ENCODE results near the gene RRAS. TPM values are rescaled to one million over a fixed set of nuclear protein-coding genes. Genes with fewer than 3 reads are reported as not detected.

Gene RRAS
- total RNA-seq, 1 donor from 2014 or later = 107 TPM

DNA sequence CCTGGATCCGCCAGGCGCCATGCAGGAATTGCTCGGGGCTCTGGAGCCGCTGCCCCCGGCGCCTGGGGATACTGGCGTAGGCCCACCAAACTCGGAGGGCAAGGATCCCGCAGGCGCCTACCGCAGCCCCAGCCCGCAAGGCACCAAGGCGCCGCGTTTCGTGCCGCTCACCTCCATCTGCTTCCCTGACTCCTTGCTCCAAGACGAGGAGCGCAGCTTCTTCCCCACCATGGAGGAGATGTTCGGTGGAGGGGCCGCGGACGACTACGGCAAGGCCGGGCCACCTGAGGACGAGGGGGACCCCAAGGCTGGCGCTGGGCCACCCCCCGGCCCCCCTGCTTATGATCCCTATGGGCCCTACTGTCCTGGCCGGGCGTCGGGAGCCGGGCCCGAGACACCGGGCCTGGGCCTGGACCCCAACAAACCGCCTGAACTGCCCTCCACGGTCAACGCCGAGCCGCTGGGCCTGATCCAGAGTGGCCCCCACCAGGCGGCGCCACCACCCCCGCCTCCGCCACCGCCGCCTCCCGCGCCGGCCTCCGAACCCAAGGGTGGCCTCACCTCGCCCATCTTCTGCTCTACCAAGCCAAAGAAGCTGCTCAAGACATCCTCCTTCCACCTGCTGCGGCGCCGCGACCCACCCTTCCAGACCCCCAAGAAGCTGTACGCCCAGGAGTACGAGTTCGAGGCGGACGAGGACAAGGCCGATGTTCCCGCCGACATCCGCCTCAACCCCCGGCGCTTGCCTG lies 42.8 kb downstream of the RRAS start:
- no peak for DNase-seq (ENCODE audit: low spot score)

DNA sequence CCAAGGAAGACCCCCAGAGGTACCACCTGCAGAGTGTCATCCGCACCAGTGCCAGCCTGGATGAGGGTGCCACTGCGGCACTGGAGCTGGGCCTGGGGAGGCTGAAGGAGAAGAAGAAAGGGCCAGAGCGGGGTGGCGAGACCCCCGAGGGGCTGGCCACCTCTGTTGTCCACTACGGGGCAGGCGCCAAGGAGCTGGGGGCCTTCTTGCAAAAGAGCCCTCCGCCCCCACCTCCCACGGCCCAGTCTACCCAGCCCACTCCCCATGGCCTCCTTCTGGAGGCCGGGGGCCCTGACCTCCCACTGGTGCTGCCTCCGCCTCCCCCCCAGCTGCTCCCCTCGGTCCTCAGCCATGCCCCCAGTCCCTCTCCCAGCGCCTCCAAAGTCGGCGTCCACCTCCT lies 43.5 kb downstream of the RRAS start:
- no peak for DNase-seq (ENCODE audit: low spot score)

- DNase-seq (ENCODE audit: low spot score) = no peak
Observed at GRCh38 chr19:49595819-49596404, 44.0 kb downstream of the RRAS start.

DNA sequence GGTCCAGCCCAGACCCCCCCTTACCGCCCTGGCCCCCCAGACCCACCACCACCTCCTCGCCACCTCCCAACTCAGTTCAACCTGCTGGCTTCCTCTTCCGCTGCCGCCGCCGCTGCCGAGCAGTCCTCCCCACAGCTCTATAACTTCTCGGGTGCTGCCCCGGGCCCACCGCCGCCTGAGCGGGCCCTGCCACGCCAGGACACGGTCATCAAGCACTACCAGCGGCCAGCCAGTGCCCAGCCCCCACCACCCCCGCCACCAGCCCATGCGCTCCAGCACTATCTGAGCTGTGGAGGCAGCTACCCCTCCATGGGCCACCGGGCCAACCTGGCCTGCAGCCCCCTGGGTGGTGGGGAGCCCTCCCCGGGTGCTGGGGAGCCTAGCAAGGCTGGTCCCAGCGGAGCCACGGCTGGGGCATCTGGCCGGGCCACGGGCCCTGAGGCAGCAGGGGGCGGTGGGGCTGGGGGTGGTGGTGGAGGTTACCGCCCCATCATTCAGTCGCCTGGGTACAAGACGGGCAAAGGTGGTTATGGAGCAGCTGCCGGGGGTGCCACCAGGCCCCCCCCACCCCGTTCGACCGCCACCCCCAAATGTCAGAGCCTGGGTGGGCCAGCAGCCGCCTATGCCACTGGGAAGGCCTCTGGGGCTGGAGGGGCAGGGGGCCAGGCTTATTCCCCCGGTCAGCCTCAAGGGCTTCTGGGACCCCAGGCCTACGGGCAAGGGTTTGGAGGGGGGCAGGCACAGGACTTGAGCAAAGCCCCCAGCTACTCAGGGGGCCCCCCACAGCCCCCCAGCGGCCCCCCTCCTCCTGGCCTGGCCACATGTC lies 44.7 kb downstream of the RRAS start:
- no peak for DNase-seq (ENCODE audit: low spot score)

DNA sequence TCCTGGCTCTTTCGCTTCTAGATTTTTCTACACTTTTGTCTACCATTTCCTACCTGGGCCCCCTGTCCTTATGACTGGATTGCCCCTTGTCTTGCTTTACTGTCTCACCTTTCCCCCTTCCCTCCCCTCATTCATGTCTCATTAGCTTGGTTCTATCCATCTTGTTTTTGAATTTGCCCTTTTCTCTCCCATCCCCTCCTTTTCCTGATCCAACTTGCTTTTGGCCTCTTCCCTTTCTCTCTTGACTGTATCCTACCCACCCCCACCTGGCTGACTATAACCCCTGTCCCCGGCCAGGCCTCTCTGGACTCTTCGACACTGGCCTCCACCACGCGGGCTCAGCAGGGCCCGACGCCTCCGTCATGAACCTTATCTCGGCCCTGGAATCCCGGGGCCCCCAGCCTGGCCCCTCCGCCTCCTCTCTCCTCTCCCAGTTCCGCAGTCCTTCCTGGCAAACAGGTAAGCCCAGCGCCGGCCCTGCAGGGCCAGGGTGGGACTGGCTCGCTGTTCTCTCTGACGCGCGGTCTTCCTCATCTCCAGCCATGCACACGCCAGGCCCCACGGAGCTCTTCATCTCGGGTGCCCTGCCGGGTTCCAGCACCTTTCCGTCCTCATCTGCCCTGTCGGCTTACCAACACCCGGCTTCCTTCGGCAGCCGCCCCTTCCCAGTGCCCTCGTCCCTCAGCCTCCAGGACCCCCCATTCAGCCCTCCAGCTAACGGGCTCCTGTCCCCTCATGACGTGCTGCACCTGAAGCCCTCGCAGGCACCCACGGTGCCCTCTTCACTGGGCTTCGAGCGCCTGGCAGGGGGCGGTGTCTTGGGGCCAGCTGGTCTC lies 45.6 kb downstream of the RRAS start:
- no peak for DNase-seq (ENCODE audit: low spot score)

DNA sequence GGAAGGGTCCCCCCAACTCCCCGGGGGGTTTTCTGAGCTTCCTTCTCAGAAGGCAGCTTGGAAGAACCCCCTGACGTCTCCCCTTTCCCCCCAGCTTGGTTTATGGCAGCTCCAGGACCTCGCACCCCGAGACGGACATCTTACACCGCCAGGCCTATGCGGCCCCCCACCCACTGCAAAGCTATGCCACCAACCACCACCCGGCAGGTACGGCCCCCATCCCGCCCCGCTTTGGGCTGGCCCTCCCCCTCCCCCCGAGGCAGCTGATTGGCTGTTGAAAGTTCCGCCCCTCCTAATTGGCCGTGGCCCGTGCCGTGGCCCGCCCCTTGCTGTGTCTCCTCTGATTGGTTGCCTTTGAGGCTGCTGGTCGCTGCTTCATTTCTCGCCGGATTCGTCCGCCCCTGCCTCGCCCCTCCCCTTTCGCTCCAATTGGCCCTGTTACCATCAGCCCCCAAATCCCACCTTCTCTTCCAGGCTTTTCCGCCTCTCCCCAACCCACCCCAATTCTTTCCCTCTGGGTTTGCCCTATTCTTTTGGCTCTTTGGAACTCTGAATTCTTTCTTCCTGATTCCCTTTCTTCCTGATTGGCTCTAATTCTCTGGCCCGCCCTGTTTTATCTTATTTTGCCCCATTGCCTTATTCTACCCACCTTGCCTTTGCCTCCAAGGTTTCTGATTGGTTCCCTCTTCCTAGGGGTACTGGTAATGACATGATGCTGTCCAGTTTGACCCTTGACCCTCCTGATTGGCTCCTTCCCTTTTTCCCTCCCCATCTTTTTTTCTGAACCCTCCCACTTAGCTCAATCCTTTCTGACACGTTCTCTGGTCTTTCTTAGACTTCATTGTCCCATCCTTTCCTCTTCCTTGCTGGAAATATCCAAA lies 46.5 kb downstream of the RRAS start:
- DNase-seq (ENCODE audit: low spot score) = peak; percentile 96

DNA sequence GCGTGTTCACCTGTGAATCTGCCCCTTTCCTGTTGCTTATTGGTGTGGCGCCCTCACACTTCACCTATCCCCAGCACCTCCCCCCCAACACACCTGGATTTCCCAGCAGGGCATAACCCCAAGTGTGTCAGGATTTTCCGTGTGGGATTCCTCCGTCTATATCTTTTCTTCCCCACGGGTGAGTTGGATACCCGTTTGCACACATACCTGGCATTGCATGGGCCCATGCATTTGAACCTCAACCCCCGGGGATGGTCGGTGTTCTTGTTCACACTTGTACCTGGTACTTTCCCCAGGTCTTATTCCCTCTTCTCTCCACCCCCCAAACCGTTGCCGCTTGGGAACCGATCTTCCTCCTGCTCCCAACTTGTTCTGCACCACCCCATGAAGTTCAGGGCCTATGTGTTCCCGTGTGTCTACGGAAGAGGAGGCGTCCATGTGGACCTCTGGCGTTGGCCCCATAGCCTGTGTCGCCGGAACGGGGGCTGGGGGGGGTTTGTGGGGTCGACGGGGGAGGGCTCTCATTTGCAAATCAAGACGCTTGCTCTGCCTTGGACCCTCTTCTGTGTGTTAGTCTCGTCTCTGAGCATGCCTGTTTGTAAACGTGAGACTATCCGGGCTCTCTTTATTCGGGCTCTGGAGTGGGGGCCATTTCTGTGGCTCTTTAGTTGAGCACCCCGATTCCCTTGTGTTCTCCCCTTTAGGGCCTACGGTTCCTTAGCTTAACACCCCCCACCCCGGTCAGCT lies 47.3 kb downstream of the RRAS start:
- no peak for DNase-seq (ENCODE audit: low spot score)

DNA sequence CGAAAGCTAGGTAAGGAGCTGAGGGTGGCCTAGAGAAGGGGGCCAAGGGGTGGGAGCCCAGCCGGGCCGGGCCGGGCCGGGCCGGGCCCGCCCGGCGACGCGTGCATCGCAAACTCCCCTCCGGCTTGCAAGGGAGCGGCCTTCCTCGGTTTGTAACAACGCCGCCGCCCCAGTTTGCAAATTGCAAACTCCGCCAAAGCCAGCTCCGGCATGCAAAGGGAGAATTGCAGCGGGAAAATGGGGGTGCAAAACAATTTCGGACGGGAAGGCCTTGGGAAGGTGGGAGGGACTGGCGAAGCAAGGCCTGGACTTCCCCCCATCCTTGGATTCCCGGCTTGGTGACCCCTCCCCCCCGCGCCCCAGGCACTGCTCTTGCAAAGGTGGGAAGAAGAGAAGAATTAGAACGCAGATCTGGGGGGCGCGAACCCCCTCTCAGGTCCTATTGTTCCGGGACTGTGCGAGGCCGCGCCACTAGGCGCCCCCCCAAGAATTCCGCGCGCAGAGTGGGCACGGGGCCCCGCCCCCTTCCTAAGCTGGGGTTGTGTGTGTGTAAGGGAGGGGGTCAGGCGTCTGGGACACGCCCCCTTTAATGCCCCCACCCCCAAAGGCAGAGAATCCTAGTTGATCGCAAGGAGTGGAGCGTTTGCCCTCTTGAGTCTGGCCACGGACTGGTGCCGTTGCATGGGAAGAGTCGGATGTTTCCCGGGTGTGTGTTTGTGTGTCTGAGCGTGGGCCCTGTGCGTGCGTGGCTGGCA lies 48.0 kb downstream of the RRAS start:
- no peak for DNase-seq (ENCODE audit: low spot score)

DNA sequence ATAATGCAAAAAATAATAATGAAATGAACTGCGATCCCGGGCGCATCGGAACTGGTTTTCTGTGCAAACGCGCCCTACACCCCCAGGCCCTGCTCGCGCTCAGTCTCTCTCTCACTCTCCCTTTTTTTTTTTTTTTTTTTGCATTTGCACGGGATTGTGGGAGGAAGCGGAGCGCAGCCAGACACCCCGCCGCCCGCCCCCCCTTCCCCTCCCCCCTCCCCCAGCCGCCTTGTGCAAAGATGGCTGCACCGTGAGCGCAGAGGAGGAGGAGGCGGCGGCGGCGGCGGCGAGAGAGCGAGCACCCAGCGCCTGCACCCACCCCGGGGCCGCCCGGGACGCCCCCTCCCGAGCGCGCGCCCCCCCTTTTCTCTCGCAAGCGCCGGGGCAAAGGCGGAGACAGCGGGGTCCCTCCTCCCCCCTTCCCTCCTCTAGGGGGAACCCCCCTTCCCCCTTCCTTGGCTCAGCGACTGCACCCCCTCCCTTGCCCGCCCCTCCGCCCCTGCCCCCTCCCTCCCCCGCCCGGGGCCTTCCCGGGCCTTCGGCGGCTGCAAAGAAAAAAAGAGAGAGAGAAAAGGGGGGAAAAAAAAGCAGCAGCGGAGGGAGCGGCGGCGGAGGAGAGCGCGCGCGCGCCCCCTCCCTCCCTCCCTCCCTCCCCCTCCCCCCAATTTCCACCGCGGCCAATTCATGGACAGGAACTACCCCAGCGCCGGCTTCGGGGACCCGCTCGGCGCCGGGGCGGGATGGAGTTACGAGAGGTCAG lies 48.8 kb downstream of the RRAS start, which contains the start of gene PRR12:
Gene PRR12, plus strand, starts transcription at position 212 of the 760 bp plus-strand sequence. Its CDS starts 473 bp downstream, at position 685.
- no peak for DNase-seq (ENCODE audit: low spot score)

- peak; percentile 97 for DNase-seq (ENCODE audit: low spot score)
Observed at GRCh38 chr19:49590071-49590970, 49.6 kb downstream of the RRAS start.

DNA sequence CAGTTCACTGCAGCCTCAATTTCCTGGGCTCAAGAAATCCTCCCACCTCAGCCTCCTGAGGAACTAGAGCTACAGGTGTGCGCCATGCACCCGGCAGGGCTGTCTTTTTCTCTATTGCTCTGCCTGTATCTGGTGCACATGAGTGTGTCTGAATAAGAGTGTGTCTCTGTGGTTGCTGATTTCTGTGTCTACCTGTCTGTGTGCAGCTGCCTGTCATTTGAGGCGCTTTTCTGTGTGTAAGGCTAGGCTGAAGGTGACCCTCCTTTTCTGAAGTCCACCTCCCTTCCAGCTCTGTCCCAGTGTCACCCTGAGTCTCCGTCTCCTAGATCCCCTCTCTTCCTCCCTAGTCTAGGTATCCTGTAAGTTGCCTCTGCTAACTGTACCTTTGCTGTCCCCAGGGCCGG lies 50.4 kb downstream of the RRAS start:
- no peak for DNase-seq (ENCODE audit: low spot score)

- no peak for DNase-seq (ENCODE audit: low spot score)
Observed at GRCh38 chr19:49588365-49589122, 51.4 kb downstream of the RRAS start.

DNA sequence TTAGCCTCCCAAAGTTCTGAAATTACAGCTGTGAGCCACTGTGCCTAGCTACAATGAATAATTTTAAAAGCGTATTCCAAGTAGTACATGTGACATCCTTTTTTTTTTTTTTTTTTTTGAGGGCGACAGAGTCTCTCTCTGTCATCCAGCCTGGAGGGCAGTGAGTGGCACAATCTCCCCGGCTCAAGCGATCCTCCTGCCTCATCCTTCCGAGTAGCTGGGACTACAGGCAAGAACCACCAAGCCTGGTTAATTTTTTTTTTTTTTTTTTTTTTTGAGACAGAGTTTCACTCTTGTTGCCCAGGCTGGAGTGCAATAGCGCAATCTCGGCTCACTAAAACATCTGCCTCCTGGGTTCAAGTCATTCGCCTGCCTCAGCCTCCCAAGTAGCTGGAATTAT lies 52.7 kb downstream of the RRAS start:
- no peak for DNase-seq (ENCODE audit: low spot score)

Data from mesenteric fat pad (tissue), 1 donor.